HCT116 (cell line): ENCODE data around the gene SARM1. TPM values are rescaled to one million over a fixed set of nuclear protein-coding genes. Genes with fewer than 3 reads are reported as not detected.

ENCODE experiments used
- ATAC-seq: fragments of 200-7000 bp; cut with Tn5 transposase; 2 replicates; pipeline ENCODE4 v1.9.1; 2020; ENCODE audit warnings: mild to moderate bottlenecking, moderate library complexity
- BruUV-seq: library from RNA; stranded (reverse); fragments of 400-500 nt; replicated peaks from 2 replicates; lab custom pipeline; 2021; lab: Mats Ljungman, UMichigan
- CTCF ChIA-PET: fragments of 300-600 bp; sonication (Branson Sonifier 250); formaldehyde crosslinking; loops from one replicate; lab custom pipeline; 2021; ENCODE audit warnings: antibody characterized with exemption; lab: Charles Lee
- POLR2A ChIA-PET: fragments of 300-600, 350-600 bp; sonication (Branson Sonifier 250); formaldehyde crosslinking; loops from one replicate; lab custom pipeline; 2021; ENCODE audit warnings: antibody characterized with exemption; lab: Charles Lee
- RAD21 ChIA-PET, 2 experiments: fragments of 300-600 bp; sonication (Branson Sonifier 250); formaldehyde crosslinking; loops; one replicate each; lab custom pipeline; 2023; ENCODE audit warnings: low total read pairs in 2 of 2; ENCODE audit not compliant: uncharacterized antibody in 2 of 2, unreplicated experiment in 2 of 2, low non-redundant PET in 1 of 2; lab: Charles Lee
- DNase-seq: peaks from one replicate; pipeline ENCODE4 v3.0.0-alpha.2; 2010; ENCODE audit warnings: low read depth, low spot score
- H2AFZ ChIP-seq: fragments of 200-600 bp; shearing (Covaris generic), sonication (generic); 2 replicates; pipeline ENCODE4 v1.6.1; 2017; ENCODE audit warnings: low read depth, mixed run types, mixed read lengths, antibody characterized with exemption, low read length; ENCODE audit not compliant: poor library complexity, severe bottlenecking
- H3K27ac ChIP-seq: 2 replicates; pipeline ENCODE4 v1.5.1; 2012; ENCODE audit warnings: low read depth, low read length
- H3K27me3 ChIP-seq: fragments of 200-600 bp; sonication (generic); 2 replicates; pipeline ENCODE4 v1.6.1; 2016; ENCODE audit warnings: mixed run types, low read length, mixed read lengths; ENCODE audit not compliant: insufficient read depth
- H3K36me3 ChIP-seq, 2 experiments: fragments of 200-500 bp in 1 of 2; fragments of 200-600 bp in 1 of 2; sonication (Bioruptor generic) in 1 of 2; sonication (generic) in 1 of 2; 2 replicates each; pipeline versions ENCODE4 v1.5.1 to v1.6.1; 2014 to 2016; ENCODE audit warnings: low read length in 2 of 2, inconsistent platforms in 1 of 2, mixed read lengths in 1 of 2, mixed run types in 1 of 2; ENCODE audit not compliant: insufficient read depth in 2 of 2, control insufficient read depth in 1 of 2
- H3K4me1 ChIP-seq, 2 experiments: fragments of 200-600 bp in 1 of 2; sonication (generic) in 1 of 2; 2 replicates each; pipeline versions ENCODE4 v1.5.1 to v1.6.1; 2012 to 2017; ENCODE audit warnings: low read length in 2 of 2, inconsistent platforms in 1 of 2, mild to moderate bottlenecking in 1 of 2, mixed read lengths in 1 of 2, mixed run types in 1 of 2, moderate library complexity in 1 of 2; ENCODE audit not compliant: insufficient read depth in 2 of 2, control insufficient read depth in 1 of 2
- H3K4me2 ChIP-seq: fragments of 200-600 bp; sonication (generic); 2 replicates; pipeline ENCODE4 v1.6.1; 2017; ENCODE audit warnings: mixed run types, low read length, mixed read lengths
- H3K4me3 ChIP-seq, 2 experiments: fragments of 200-600 bp in 1 of 2; sonication (generic) in 1 of 2; replicated peaks in 1 of 2; 2 replicates each; pipeline ENCODE4 v1.5.1; 2011 to 2016; ENCODE audit warnings: low read length in 2 of 2, control low read depth in 1 of 2, low read depth in 1 of 2, mild to moderate bottlenecking in 1 of 2, mixed read lengths in 1 of 2, mixed run types in 1 of 2
- H3K79me2 ChIP-seq: fragments of 200-600 bp; sonication (generic); 2 replicates; pipeline ENCODE4 v1.6.1; 2017; ENCODE audit warnings: mild to moderate bottlenecking, mixed run types, low read length, moderate library complexity, mixed read lengths; ENCODE audit not compliant: insufficient read depth
- H3K9ac ChIP-seq: fragments of 200-600 bp; sonication (generic); 2 replicates; pipeline ENCODE4 v1.6.1; 2016; ENCODE audit warnings: low read length, mixed read lengths
- H3K9me2 ChIP-seq: fragments of 200-600 bp; sonication (generic), shearing (Covaris generic); 2 replicates; pipeline ENCODE4 v1.6.1; 2017; ENCODE audit warnings: mixed run types, mild to moderate bottlenecking, moderate library complexity; ENCODE audit not compliant: insufficient read depth
- H3K9me3 ChIP-seq, 2 experiments: fragments of 200-500 bp in 1 of 2; fragments of 200-600 bp in 1 of 2; sonication (Bioruptor generic) in 1 of 2; sonication (generic) in 1 of 2; 2 replicates each; pipeline ENCODE4 v1.6.1; 2014 to 2017; ENCODE audit warnings: low read length in 2 of 2, mixed read lengths in 2 of 2, inconsistent platforms in 1 of 2, low read depth in 1 of 2, mild to moderate bottlenecking in 1 of 2, mixed run types in 1 of 2, moderate library complexity in 1 of 2; ENCODE audit not compliant: control insufficient read depth in 1 of 2, insufficient read depth in 1 of 2
- H4K20me1 ChIP-seq: fragments of 200-600 bp; sonication (generic), shearing (Covaris generic); 2 replicates; pipeline ENCODE4 v1.6.1; 2017; ENCODE audit warnings: mixed run types, mild to moderate bottlenecking, moderate library complexity; ENCODE audit not compliant: insufficient read depth
- CBX3 ChIP-seq: IDR thresholded peaks from 2 replicates; pipeline ENCODE4 v1.6.1; 2012; ENCODE audit warnings: low read depth
- EGR1 ChIP-seq: IDR thresholded peaks from 2 replicates; pipeline ENCODE4 v1.6.1; 2012; ENCODE audit warnings: low read depth
- SP1 ChIP-seq: IDR thresholded peaks from 2 replicates; pipeline ENCODE4 v1.6.1; 2012; ENCODE audit warnings: low read depth
- intact Hi-C: fragments of 100-400 bp; cut with micrococcal nuclease; formaldehyde crosslinking; loops from 2 replicates; pipeline ENCODE4 v1.10.0; 2022
- total RNA-seq: library from RNA; stranded (reverse); gene quantifications from one replicate; pipeline ENCODE4 v1.2.1, GENCODE V29; 2021; ENCODE audit not compliant: unreplicated experiment
- TF ChIP-seq, protein P1 (sequence below), 3 experiments: fragments of 200-600 bp in 1 of 3; sonication (generic) in 1 of 3; IDR thresholded peaks in 2 of 3; conservative IDR thresholded peaks in 1 of 3; 2 replicates each; pipeline ENCODE4 v1.5.1; 2012 to 2017; ENCODE audit warnings: low read depth in 2 of 3, low read length in 2 of 3, antibody characterized with exemption in 1 of 3, borderline replicate concordance in 1 of 3, control low read depth in 1 of 3, mild to moderate bottlenecking in 1 of 3, mixed read lengths in 1 of 3, mixed run types in 1 of 3, moderate library complexity in 1 of 3; ENCODE audit not compliant: insufficient read depth in 1 of 3

Gene SARM1
- total RNA-seq, 1 experiment from 2014 or later: 1.3 TPM

- Histone ChIP-seq H3K9me2 (no peaks in the 10 kb centered on the region), H3K4me3 (no peak overlapping the region), H3K4me1 (peaks cover 5 to 9% of the 10 kb centered on the region in 2 experiments), H3K79me2 (peaks cover 9% of the 10 kb centered on the region), H2AFZ (no peak overlapping the region), H3K36me3 (peaks cover 13 to 26% of the 10 kb centered on the region in 2 experiments; a peak in 3 of 4 replicates), H3K9me3 (no peaks in the 10 kb centered on the region), H3K27me3 (no peaks in the 10 kb centered on the region), H4K20me1 (no peaks in the 10 kb centered on the region), H3K27ac (no peak overlapping the region), H3K4me2 (no peak overlapping the region), H3K9ac (no peak overlapping the region)
- ChIA-PET POLR2A (no interaction called here), RAD21 (no interaction called here), CTCF (no interaction called here)
- ATAC-seq (no peak), DNase-seq (no peak)
- no peak for TF ChIP-seq CBX3
- BruUV-seq: no TSS peak
- intact Hi-C loops: no loop called here
These were observed 40.8 kb upstream of the SARM1 start for GRCh38 chr17:28330671-28331070.

- H3K27me3 ChIP-seq: no peaks in the 10 kb centered on the region
- POLR2A ChIA-PET: no interaction called here
These were observed 39.5 kb upstream of the SARM1 start for GRCh38 chr17:28331891-28332420.

More at GRCh38 chr17:28331891-28332420, 39.5 kb upstream of the SARM1 start:
- Histone ChIP-seq H3K36me3 (peaks cover 5 to 15% of the 10 kb centered on the region in 2 experiments; a peak in 3 of 4 replicates), H3K9ac (no peak overlapping the region), H3K9me2 (no peaks in the 10 kb centered on the region), H4K20me1 (no peaks in the 10 kb centered on the region), H3K4me3 (no peak overlapping the region), H3K9me3 (no peaks in the 10 kb centered on the region), H2AFZ (no peak overlapping the region), H3K4me2 (no peak overlapping the region), H3K27ac (no peak overlapping the region), H3K4me1 (peaks cover 10 to 19% of the 10 kb centered on the region in 2 experiments), H3K79me2 (peaks cover 9% of the 10 kb centered on the region)
- ChIA-PET RAD21 (no interaction called here), CTCF (no interaction called here)
- TF ChIP-seq EGR1: no peak
- no peak for TF ChIP-seq SP1
- TF ChIP-seq, protein P1, sequence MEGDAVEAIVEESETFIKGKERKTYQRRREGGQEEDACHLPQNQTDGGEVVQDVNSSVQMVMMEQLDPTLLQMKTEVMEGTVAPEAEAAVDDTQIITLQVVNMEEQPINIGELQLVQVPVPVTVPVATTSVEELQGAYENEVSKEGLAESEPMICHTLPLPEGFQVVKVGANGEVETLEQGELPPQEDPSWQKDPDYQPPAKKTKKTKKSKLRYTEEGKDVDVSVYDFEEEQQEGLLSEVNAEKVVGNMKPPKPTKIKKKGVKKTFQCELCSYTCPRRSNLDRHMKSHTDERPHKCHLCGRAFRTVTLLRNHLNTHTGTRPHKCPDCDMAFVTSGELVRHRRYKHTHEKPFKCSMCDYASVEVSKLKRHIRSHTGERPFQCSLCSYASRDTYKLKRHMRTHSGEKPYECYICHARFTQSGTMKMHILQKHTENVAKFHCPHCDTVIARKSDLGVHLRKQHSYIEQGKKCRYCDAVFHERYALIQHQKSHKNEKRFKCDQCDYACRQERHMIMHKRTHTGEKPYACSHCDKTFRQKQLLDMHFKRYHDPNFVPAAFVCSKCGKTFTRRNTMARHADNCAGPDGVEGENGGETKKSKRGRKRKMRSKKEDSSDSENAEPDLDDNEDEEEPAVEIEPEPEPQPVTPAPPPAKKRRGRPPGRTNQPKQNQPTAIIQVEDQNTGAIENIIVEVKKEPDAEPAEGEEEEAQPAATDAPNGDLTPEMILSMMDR (IDR thresholded peaks at IDR 0.05 in 2 of 3, conservative IDR thresholded peaks at IDR 0.05 in 1 of 3; ENCODE audit: borderline replicate concordance in 1 of 3, insufficient read depth in 1 of 3, low read depth in 2 of 3, low read length in 2 of 3): no peak
- intact Hi-C loops: no loop called here
- ATAC-seq (no peak), DNase-seq (no peak)
- no TSS peak for BruUV-seq
